Colonic mucosa (tissue), 4 donors: Measurements from ENCODE around the gene YTHDC2. TPM values are rescaled to one million over a fixed set of nuclear protein-coding genes. Genes with fewer than 3 reads are reported as not detected.

ENCODE experiments used
- DNase-seq: peaks from one replicate; pipeline ENCODE4 v3.0.0-alpha.2; 2020
- H3K27ac ChIP-seq: fragments of 200-600 bp; one replicate; pipeline ENCODE4 v1.8.0; 2021
- H3K27me3 ChIP-seq: fragments of 200-600 bp; one replicate; pipeline ENCODE4 v1.8.0; 2021
- H3K36me3 ChIP-seq: fragments of 200-600 bp; one replicate; pipeline ENCODE4 v1.8.0; 2021
- H3K4me1 ChIP-seq: fragments of 200-600 bp; one replicate; pipeline ENCODE4 v1.8.0; 2021; ENCODE audit warnings: mild to moderate bottlenecking
- H3K4me3 ChIP-seq: fragments of 200-600 bp; one replicate; pipeline ENCODE4 v1.8.0; 2021
- H3K9ac ChIP-seq, 2 donors: one replicate each; pipeline ENCODE4 v1.7.0; 2013; ENCODE audit warnings: control low read depth in 2 of 2, low read depth in 2 of 2, low read length in 2 of 2
- H3K9me3 ChIP-seq: fragments of 200-600 bp; one replicate; pipeline ENCODE4 v1.8.0; 2021
- CTCF ChIP-seq: fragments of 200-600 bp; IDR thresholded peaks from one replicate; pipeline ENCODE4 v1.8.0; 2022; ENCODE audit warnings: antibody characterized with exemption, mild to moderate bottlenecking
- intact Hi-C: fragments of 100-400 bp; cut with DNase I; formaldehyde crosslinking; loops from one replicate; pipeline ENCODE4 v1.14.1; 2022
- total RNA-seq, 2 donors: library from RNA; stranded (reverse); fragmentation: NEBNext Ultra II Directional in 1 of 2; extraction: Animal tissue kit (Norgen Biotek cat#: 25700) in 1 of 2; gene quantifications; one replicate each; pipeline ENCODE4 v1.2.1, GENCODE V29; 2021
- donor health status: healthy.
- donor health status: DM: no; HTN: no; CAD: no.
- donor health status: DM: no; HTN: no; CAD: no.

YTHDC2 gene
- total RNA-seq, 2 donors from 2014 or later, result 22.6 to 22.8 TPM

DNA sequence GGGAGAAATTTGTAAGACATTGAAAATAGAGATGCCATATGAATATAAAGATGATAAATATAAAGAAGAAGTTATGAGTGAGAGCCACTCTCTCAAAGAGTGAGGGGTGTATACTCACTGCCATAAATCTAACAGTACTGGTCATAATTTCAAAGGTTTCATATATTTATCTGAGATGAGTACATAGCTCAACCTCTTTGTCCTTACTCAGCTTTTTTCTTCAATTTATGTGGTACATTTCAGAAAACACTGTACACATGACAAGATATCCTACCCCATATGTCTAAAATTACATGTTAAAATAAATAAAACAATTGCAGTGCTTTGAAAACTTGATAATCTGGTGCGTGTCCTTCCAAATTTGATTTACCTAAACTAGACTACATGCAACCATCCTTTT lies 20.0 kb upstream of the YTHDC2 start:
- no peak for TF ChIP-seq CTCF
- intact Hi-C loops, result no loop called here
- Histone ChIP-seq H3K9ac (no peak overlapping the region), H3K27ac (no peak overlapping the region), H3K27me3 (no peaks in the 10 kb centered on the region), H3K4me1 (no peaks in the 10 kb centered on the region), H3K9me3 (no peaks in the 10 kb centered on the region), H3K36me3 (no peaks in the 10 kb centered on the region), H3K4me3 (no peak overlapping the region)
- no peak for DNase-seq

DNA sequence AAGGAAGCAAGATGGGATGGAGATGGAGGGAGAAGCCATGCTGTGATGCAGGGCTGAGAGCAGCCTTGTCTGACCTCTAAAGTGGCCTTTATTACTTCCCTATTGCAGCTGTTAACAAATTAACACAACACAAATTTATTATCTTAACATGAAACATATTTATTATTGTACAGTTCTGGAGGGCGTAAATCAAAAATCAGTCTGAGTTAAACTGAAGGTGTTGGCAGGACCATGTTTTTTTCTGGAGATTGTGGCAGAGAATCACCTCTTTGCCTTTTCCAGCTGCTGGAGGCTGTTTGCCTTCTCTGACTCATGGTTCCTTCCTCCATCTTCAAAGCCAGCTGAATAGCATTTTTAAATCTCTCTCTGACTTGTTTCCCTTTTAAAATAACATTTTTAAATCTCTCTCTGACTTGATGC lies 18.1 kb upstream of the YTHDC2 start:
- no peaks in the 10 kb centered on the region for H3K9me3 ChIP-seq
- H3K27me3 ChIP-seq, result no peaks in the 10 kb centered on the region
- TF ChIP-seq CTCF, result no peak
- H3K4me3 ChIP-seq, result no peak overlapping the region
- no peak for DNase-seq
- H3K36me3 ChIP-seq, result no peaks in the 10 kb centered on the region
- intact Hi-C loops, result no loop called here
- no peaks in the 10 kb centered on the region for H3K4me1 ChIP-seq
- no peak overlapping the region for H3K9ac ChIP-seq
- H3K27ac ChIP-seq, result no peak overlapping the region

DNA sequence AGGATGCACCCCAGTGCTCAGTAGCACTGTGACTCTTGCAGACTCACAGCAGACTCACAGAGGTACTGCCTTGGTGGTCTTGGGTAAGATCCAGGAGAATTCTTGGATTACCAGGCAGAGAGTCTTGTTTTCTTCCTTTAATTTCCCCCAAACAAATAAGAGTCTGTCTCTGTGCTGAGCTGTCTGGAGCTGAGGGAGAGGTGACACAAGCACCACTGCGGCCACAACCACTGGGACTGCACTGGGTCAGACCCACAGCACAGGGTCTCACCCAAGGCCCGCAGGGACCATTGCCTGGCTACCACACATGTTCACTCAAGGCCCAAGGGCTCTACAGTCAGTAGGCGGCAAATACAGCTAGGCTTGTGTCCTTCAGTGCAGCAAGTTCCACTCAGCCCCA lies 11.4 kb upstream of the YTHDC2 start:
- H3K4me3 ChIP-seq, result no peak overlapping the region
- H3K27ac ChIP-seq, result no peak overlapping the region
- TF ChIP-seq CTCF, result no peak
- no peaks in the 10 kb centered on the region for H3K36me3 ChIP-seq
- no peak overlapping the region for H3K9ac ChIP-seq
- H3K27me3 ChIP-seq, result no peaks in the 10 kb centered on the region
- no peaks in the 10 kb centered on the region for H3K9me3 ChIP-seq
- no peaks in the 10 kb centered on the region for H3K4me1 ChIP-seq
- intact Hi-C loops, result no loop called here
- no peak for DNase-seq

DNA sequence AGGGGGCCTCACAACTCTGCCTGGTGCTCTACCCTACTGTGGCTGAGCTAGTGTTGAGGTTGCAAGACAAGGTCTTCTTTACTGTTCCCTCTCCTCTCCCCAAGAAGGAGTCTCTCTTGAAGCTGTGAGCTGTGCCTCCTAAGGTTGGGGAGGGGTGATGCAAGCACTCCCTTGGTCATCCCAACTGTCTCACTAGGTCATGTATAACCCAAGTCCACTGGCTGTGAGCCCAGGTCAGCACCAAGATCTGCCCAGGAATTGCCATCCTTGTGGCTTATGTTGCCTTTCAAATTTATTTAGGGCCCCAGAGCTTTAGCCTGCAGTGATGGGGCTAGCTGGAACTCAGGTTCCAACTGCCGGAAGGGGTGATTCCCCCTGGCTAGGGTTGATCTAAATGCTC lies 10.3 kb upstream of the YTHDC2 start:
- no peak for TF ChIP-seq CTCF
- Histone ChIP-seq H3K9ac (no peak overlapping the region), H3K36me3 (no peaks in the 10 kb centered on the region), H3K9me3 (no peaks in the 10 kb centered on the region), H3K27ac (no peak overlapping the region), H3K4me3 (no peak overlapping the region), H3K27me3 (no peaks in the 10 kb centered on the region), H3K4me1 (no peaks in the 10 kb centered on the region)
- no peak for DNase-seq
- intact Hi-C loops, result no loop called here

GRCh38 chr5:113505181-113505580 lies 8.3 kb upstream of the YTHDC2 start:
- DNase-seq, result no peak
- Histone ChIP-seq H3K9me3 (no peaks in the 10 kb centered on the region), H3K9ac (no peak overlapping the region), H3K4me3 (no peak overlapping the region), H3K27ac (no peak overlapping the region), H3K27me3 (no peaks in the 10 kb centered on the region), H3K4me1 (no peaks in the 10 kb centered on the region), H3K36me3 (no peaks in the 10 kb centered on the region)
- TF ChIP-seq CTCF, result no peak
- intact Hi-C loops, result no loop called here

DNA sequence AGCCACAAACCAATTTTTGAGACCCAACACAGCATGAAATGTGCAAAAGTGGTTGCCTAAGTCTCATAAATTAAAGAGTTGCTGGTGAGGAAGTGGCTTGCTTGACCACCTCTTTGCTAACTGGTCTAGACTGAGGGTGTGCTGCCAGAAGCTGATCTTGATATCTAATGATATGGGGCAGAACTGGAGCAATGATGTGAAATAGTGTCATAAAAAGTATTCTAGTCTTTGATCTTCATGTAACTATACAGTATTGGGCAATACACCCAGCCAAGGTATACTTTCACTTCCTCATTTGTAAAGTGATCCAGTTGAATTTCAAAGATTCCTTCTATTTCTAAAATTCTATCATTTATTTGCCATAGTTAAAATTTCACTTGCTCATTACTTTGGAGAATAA lies 5.9 kb upstream of the YTHDC2 start:
- no peak overlapping the region for H3K27ac ChIP-seq
- no peak for TF ChIP-seq CTCF
- no peak overlapping the region for H3K9ac ChIP-seq
- H3K4me1 ChIP-seq, result no peaks in the 10 kb centered on the region
- no peaks in the 10 kb centered on the region for H3K27me3 ChIP-seq
- no peaks in the 10 kb centered on the region for H3K36me3 ChIP-seq
- intact Hi-C loops, result no loop called here
- DNase-seq, result no peak
- H3K9me3 ChIP-seq, result no peaks in the 10 kb centered on the region
- no peak overlapping the region for H3K4me3 ChIP-seq
